Brain microvascular endothelial cell (primary cell): ENCODE results near the gene STPG4.

Source experiments
- DNase-seq: peaks from one replicate; pipeline ENCODE4 v3.0.0-alpha.2; 2020
- H3K27ac ChIP-seq: fragments of 250-450 bp; sonication (Bioruptor Pico); 2 replicates; pipeline ENCODE4 v1.5.1; 2020; ENCODE audit warnings: mild to moderate bottlenecking, moderate library complexity
- H3K27me3 ChIP-seq: fragments of 250-450 bp; sonication (Bioruptor Pico); replicated peaks from 2 replicates; pipeline ENCODE4 v1.5.1; 2020; ENCODE audit warnings: mild to moderate bottlenecking
- H3K36me3 ChIP-seq: fragments of 250-450 bp; sonication (Bioruptor Pico); replicated peaks from 2 replicates; pipeline ENCODE4 v1.5.1; 2020; ENCODE audit warnings: mild to moderate bottlenecking
- H3K4me3 ChIP-seq: 2 replicates; pipeline ENCODE4 v1.5.1; 2011; ENCODE audit warnings: low read depth, mild to moderate bottlenecking, control low read depth, low read length, moderate library complexity
- in situ Hi-C: cut with HindIII; loops from 2 replicates; pipeline ENCODE4 v1.10.0; 2017; ENCODE audit warnings: low sequenced_read_pairs, low pct_ligation_motif_present
- TF ChIP-seq, protein P1 (sequence below): IDR thresholded peaks from 2 replicates; pipeline ENCODE4 v1.5.1; 2011; ENCODE audit warnings: low read depth, mild to moderate bottlenecking, moderate library complexity, low read length, control low read depth, inconsistent platforms; ENCODE audit errors: missing control alignments

The STPG4 gene

GRCh38 chr2:47043891-47044239 is 111.2 kb downstream of the STPG4 start:
- Histone ChIP-seq H3K27me3 (no peaks in the 10 kb centered on the region), H3K4me3 (no peak overlapping the region), H3K36me3 (peaks cover 19% of the 10 kb centered on the region), H3K27ac (peak overlapping the region; percentile 97)
- TF ChIP-seq, protein P1, sequence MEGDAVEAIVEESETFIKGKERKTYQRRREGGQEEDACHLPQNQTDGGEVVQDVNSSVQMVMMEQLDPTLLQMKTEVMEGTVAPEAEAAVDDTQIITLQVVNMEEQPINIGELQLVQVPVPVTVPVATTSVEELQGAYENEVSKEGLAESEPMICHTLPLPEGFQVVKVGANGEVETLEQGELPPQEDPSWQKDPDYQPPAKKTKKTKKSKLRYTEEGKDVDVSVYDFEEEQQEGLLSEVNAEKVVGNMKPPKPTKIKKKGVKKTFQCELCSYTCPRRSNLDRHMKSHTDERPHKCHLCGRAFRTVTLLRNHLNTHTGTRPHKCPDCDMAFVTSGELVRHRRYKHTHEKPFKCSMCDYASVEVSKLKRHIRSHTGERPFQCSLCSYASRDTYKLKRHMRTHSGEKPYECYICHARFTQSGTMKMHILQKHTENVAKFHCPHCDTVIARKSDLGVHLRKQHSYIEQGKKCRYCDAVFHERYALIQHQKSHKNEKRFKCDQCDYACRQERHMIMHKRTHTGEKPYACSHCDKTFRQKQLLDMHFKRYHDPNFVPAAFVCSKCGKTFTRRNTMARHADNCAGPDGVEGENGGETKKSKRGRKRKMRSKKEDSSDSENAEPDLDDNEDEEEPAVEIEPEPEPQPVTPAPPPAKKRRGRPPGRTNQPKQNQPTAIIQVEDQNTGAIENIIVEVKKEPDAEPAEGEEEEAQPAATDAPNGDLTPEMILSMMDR = no peak
- DNase-seq = no peak
- in situ Hi-C loops = no loop called here

DNA sequence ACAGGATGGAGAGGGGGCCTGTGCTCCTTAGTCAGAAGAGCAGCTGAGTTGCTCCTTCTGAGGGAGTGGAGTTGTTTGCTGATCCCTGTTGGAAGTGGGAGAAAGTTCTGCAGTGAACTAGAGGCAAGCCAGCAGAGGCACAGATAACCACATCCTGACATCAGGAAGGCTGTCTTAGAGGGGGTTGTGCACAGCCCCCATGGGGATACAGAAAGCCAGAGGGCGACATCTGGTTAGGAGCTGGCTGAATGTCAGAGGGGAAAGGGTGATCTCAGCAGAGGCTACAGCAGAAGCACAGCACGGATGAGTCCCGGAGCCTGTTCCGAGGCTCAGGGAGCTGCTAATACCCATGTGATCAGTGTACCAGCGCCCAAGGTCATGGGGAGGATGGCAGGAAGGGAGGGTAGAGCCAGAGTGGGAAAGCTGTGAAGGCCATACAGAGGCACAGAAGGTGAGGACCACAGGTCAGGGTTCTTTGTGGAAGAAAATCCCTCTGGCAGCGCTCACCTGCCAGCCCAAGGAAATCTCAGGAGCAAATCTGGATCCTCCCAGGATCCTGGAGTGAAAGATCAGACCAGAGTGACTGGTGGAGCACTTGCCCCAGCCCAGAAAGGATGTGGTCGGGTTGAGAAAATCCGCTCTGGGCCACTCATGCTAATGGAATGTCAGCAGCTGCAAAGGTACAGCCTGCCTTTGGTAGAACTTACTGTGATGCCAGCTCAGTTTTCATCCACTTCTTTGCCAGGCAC is 111.8 kb downstream of the STPG4 start:
- peak; percentile 94 for DNase-seq
- H3K4me3 ChIP-seq = peak overlapping the region; percentile 26
- peak overlapping the region; percentile 97 for H3K27ac ChIP-seq
- TF ChIP-seq, protein P1 = no peak
- no peaks in the 10 kb centered on the region for H3K27me3 ChIP-seq
- peaks cover 19% of the 10 kb centered on the region for H3K36me3 ChIP-seq
- in situ Hi-C loops = no loop called here

DNA sequence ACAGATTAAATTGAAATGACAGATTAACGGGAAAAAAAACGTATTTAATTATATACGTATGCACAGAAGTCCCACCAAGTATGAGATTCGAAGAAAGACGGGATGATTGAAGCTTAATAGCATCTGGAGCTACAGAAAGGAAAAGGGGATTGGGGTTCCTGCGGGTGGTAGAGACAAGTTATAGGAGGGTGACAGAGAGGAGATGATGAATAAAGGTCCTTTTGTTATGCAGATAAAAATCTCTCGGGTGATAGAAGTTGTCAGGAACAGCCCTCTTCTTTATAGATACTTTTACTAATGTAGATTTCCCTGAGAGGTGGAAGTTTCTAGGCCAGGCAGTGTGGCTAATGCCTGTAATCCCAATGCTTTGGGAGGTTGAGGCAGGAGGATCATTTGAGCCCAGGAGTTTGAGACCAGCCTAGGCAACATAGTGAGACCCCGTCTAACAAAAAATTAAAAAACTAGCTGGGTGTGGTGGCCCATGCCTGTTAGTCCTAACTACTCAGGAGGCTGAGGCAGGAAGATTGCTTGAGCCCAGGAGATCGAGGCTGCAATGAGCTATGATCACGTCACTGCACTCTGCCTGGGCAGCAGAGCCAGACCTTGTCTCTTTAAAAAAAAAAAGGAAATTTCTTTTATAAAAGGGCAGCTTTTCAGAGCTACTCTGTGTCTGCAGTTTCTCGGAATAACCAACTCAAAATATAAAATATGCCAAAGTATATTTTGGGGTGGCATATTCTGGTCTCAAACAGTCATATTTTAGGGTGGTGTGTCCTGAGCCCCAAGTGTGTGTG is 113.0 kb downstream of the STPG4 start:
- TF ChIP-seq, protein P1 = no peak
- Histone ChIP-seq H3K4me3 (no peak overlapping the region), H3K36me3 (peaks cover 16% of the 10 kb centered on the region), H3K27ac (peak overlapping the region; percentile 97), H3K27me3 (no peaks in the 10 kb centered on the region)
- peak; percentile 20 for DNase-seq
- in situ Hi-C loops = no loop called here

DNA sequence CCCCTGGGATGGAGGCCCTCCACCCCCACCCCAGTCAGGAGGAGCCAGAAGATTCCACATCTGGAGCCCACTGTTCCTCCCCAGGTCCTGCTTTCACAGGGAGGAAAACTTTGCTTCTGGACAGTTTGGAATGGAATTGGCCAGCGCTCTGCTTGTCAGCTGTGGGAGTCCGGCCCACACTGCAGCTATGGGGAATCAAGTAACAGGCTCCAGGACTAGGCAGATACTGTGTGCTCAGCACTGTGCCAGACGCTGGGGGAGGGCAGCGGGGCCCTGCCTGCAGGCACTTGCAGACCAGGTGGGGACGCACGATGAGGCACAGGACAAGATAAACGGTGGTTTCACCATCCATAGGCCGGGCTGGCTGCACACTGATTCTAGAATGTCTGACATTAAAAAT is 114.0 kb downstream of the STPG4 start:
- TF ChIP-seq, protein P1 = no peak
- in situ Hi-C loops = no loop called here
- peaks cover 7% of the 10 kb centered on the region for H3K36me3 ChIP-seq
- H3K27me3 ChIP-seq = no peaks in the 10 kb centered on the region
- no peak overlapping the region for H3K4me3 ChIP-seq
- no peak overlapping the region for H3K27ac ChIP-seq
- DNase-seq = no peak

GRCh38 chr2:47040651-47041050 is 114.5 kb downstream of the STPG4 start:
- H3K4me3 ChIP-seq = no peak overlapping the region
- TF ChIP-seq, protein P1 = no peak

More at GRCh38 chr2:47040651-47041050, 114.5 kb downstream of the STPG4 start:
- in situ Hi-C loops = no loop called here
- Histone ChIP-seq H3K36me3 (peaks cover 3% of the 10 kb centered on the region), H3K27me3 (no peaks in the 10 kb centered on the region), H3K27ac (no peak overlapping the region)
- DNase-seq = no peak
